GM18508 (cell line): ENCODE data around the gene RGS7.
"Not testable (repeated sequence)": the region's sequence is repeated elsewhere in the genome, so short reads cannot be mapped to it uniquely, and the experiment has no call there.

Experiments used
- ATAC-seq: cut with Tn5 transposase; IDR thresholded peaks from one replicate; pipeline ENCODE4 v1.9.1; 2021; ENCODE audit warnings: moderate number of reproducible peaks; ENCODE audit not compliant: insufficient read depth, unreplicated experiment

Gene RGS7

DNA sequence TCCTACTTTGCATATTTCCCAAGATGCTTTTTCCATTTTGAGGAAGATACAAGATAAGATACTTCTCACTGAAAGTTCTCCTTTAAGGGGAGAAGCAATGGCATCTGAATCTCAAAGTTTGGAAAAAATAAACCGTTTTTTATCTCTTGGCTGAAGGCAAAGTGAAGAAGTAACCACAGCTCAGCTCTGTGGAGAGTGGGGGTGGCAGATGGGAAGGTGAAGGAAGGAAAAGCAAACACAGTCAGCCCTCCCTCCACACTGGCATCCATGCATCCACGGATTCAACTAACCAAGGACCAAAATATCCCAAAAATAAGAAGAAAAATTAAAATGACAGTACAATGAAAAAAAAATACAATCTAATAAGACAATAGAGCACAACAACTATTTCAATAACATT lies 211.1 kb downstream of the RGS7 start:
- ATAC-seq: no peak

DNA sequence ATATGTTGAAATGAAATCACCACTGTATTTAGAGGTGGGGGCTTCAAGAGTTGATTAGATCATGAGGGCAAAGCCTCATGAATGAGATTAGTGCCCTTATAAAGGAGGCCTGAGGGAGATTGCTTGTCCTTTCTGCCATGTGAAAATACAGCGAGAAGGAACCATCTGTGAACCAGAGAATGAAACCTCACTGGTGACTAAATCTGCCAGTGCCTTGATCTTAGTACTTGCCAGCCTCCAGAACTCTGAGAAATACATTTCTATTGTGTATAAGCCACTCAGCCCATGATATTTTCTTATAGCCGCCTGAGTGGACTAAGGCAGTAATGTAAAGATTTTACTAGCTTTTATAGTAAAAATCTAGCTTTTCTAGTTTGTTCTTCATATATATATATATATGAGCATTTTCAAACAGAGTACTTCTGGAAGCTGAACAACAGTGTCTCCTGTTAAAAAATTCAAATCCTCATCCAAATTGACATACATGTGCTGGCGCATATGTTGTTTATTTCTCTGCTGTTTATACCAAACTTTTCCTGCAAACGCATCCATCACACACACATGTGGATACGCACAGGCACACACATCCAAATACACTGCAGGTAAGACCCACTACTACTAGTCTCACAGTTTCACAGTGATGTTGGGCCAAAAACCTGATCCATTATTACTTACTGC lies 213.1 kb downstream of the RGS7 start:
- ATAC-seq: no peak

DNA sequence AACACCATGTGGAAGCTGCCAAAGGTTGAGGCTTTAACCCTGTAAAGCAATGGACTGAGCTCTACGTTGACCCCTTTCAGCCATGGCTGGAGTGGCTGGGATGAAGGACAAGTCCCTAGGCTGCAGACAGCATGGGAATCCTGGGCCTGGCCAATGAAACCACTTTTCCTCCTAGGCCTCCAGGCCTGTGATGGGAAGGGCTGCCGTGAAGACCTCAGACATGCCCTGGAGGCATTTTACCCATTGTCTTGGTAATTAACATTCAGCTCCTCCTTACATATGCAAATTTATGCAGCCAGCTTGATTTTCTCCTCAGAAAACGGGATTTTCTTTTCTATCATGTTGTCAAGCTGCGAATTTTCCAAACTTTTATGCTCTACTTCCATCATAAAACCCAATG lies 214.5 kb downstream of the RGS7 start:
- ATAC-seq: no peak

DNA sequence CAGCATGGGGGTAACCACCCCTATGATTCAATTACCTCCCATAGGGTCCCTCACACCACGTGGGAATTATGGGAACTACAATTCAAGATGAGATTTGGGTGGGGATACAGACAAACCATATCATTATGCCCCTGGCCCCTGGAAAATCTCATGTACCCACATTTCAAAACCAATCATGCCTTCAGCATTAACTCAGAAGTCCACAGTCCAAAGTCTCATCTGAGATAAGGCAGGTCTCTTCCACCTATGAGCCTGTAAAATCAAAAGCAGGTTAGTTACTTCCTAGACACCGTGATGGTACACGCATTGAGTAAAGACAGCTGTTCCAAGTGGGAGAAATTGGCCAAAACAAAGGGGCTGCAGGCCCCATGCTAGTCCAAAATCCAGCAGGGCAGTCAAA lies 215.4 kb downstream of the RGS7 start:
- ATAC-seq: not testable (repeated sequence)

GRCh38 chr1:241140670-241141069 lies 216.3 kb downstream of the RGS7 start:
- no peak for ATAC-seq

- no peak for ATAC-seq
Observed at GRCh38 chr1:241139047-241139446, 218.0 kb downstream of the RGS7 start.

GRCh38 chr1:241138248-241138647 lies 218.8 kb downstream of the RGS7 start:
- no peak for ATAC-seq

- ATAC-seq: no peak
Observed at GRCh38 chr1:241136389-241136788, 220.6 kb downstream of the RGS7 start.

DNA sequence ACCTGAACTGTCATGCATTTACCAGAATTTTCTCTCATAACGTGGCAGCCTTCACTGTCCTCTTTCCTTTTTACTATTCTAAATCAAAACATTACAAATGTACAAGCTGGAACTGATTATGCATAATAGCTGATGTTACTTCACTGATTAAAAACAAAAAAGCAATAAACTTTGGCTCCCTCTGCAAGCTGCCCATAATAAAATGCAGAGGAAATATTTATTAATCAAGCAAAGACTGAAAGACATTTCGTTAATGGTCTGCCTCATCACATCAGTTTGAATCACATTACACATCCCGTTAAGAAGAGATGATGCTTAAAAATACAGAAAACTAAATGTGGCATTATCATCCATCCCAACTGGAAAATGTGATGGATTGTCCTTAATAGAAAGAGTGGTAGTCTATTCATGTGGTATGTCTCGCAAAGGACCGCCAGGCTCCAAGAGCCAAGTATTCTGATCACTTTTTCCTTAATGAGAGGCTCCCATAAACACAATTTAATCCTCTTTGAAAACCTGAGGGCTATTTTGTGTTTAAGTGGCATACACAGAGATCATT lies 225.3 kb downstream of the RGS7 start:
- ATAC-seq: no peak

DNA sequence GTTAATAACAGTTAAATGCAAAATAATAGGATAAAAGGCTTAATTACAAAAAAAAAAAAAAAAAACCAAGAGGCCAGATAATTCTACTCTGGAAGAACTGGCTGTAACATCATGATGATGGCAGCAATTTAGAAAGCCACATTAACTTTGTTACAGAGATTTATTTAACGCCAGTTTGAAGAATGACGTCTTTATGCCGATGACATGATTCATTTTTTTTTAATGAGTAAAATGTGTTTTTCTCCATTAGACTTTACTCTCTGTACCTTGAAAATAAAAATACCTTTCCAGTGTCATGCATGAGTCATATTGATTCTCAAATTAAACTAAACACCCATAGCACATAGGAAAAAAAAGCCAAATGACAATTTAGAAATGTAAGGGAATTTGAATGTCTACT lies 226.1 kb downstream of the RGS7 start:
- no peak for ATAC-seq

- no peak for ATAC-seq
Observed at GRCh38 chr1:241129207-241129960, 227.6 kb downstream of the RGS7 start.

DNA sequence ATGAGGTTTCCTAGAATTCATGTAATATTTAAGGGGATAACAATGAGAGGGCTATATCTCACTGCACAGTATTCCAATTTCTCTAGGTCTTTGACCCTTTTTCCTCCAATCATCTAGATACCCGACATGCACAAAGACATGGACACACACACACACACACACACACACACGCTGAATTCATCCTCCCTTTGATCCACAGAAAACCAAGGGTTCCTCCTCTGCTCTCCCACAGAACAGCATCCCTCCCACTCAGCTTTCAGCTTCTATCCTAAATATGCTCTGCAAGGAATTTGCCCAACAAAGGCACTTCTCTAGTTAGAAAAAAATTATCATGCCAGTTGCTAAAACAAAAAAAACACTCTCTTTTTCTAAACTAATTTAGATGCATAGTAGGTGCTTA lies 231.7 kb downstream of the RGS7 start:
- ATAC-seq: no peak

GRCh38 chr1:241118049-241118448 lies 239.0 kb downstream of the RGS7 start:
- no peak for ATAC-seq

DNA sequence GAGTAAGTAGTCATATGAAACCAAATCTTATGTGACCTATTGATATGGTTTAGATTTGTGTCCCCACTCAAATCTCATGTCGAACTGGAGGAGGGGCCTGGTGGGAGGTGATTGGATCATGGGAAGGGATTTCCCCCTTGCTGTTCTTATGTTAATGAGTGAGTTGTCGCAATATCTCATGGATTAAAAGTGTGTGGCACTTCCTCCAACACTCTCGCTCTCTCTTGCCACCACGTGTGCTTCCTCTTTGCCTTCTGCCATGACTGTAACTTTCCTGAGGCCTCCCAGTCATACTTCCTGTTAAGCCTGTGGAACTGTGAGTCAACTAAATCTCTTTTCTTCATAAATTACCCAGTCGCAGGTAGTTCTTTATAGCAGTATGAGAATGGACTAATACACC lies 241.2 kb downstream of the RGS7 start:
- no peak for ATAC-seq

- no peak for ATAC-seq
Observed at GRCh38 chr1:241114699-241115233, 242.2 kb downstream of the RGS7 start.

DNA sequence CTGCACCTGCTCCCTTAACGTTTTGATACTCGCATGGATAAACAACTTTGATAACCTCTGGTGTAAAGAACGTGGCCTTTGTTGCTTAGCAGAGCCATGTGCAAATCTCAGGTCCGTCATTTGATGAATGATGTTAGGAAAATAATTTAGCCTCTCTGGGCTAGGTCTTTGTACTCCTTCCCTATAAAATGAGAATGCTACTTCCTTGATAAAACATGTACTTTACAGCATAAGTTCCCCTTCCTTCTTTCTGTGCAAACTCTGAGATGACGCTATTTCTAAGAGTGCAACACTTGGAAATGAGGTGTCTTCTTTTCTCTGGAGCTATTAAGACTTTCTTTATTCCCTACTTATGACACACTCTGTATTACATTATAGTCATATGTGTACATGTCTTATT lies 243.4 kb downstream of the RGS7 start:
- ATAC-seq: no peak

- ATAC-seq: no peak
Observed at GRCh38 chr1:241109039-241109438, 248.0 kb downstream of the RGS7 start.

DNA sequence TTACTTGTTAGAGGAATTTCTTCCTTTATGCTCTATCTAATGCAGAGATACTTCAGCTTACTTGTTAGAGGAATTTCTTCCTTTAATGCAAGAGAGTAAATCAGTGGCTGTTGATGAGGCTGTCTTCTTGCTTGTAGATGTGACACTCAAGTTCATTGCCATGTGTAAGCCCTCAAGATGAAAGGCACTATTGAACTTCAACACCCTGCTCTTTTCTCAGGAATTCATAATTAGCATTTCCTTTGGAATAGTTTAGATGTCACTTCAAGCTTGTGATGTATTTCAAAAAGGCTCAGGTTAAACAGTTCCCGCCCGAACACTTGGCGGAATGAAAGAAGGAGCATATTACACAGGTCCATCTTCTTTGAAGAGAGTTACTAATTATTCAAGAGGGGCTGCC lies 251.9 kb downstream of the RGS7 start:
- no peak for ATAC-seq

DNA sequence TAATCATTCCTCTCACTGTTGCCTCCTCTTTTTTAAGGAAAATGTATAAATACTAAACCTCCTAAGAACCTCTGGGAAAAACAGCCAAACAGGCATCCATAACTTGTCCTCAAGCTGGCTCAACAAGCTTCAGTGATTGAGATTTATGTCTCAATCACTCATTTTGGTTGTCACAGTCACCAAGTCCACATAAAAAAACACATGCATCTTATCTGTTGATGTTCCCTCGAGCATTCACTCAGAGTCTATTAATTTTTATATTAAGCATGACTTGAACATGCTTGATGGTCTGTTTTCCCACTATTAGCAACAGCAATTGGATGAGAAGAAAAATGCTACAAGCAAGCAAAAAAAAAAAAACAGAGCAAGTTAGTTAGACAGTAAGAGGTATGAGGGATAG lies 254.3 kb downstream of the RGS7 start:
- ATAC-seq: no peak

- ATAC-seq: no peak
Observed at GRCh38 chr1:241101622-241102021, 255.4 kb downstream of the RGS7 start.

DNA sequence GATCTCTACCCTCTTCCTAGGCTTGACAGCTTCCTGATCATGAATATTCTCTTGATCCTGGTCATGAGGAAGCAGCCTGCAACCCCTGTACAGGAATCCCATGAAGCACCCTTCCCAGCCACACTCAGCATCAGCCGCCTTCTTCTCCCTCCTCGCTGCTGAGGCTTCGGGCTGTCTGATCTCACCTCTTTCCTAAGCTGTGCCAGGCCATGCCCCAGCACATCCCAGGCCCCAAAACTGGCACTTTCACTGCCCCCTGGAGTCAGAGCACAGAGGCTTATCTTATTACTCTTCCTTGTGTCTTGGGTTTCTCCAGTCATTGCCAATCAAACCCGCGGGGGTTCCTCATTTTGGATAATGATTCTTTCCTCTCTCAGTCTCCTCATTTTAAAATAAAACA lies 259.5 kb downstream of the RGS7 start:
- no peak for ATAC-seq
